ENCODE data around the gene NAPG.

DNA sequence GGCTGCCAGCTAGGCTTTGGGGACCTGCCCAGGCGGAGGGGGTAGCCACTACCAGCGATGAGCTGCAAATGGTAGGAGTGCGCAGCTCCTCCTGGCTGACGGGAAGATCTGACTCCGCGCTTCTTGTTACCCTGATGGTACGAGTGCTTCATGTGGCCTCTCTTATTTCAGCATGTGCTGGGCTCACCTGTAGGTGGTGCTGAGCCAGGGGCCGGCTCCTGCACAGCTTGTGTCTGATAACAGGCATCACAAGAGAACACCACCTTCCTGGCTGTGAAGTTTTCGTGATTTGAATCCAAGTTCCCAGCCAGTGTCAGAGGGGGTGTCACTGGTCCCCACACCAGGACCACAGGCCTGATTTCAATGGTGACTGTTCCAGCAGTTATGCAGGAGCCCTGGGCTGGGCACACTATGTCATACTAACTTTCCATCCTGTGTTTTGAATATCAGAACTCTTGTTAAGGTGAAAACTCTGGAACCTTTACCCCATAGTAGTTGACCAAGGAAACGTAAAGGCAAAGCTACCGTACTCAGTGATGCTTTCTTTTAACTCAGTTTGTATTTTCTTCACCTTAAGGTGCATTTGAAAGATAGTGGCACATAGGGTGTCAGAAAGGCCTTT lies 43.4 kb upstream of the NAPG start:
- TF ChIP-seq, protein P1, sequence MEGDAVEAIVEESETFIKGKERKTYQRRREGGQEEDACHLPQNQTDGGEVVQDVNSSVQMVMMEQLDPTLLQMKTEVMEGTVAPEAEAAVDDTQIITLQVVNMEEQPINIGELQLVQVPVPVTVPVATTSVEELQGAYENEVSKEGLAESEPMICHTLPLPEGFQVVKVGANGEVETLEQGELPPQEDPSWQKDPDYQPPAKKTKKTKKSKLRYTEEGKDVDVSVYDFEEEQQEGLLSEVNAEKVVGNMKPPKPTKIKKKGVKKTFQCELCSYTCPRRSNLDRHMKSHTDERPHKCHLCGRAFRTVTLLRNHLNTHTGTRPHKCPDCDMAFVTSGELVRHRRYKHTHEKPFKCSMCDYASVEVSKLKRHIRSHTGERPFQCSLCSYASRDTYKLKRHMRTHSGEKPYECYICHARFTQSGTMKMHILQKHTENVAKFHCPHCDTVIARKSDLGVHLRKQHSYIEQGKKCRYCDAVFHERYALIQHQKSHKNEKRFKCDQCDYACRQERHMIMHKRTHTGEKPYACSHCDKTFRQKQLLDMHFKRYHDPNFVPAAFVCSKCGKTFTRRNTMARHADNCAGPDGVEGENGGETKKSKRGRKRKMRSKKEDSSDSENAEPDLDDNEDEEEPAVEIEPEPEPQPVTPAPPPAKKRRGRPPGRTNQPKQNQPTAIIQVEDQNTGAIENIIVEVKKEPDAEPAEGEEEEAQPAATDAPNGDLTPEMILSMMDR (IDR thresholded peaks at IDR 0.05; ENCODE audit: extremely low read depth in 1 of 2, insufficient read depth in 1 of 2, low read depth in 1 of 2, low read length in 2 of 2), result no peak
- no peak for TF ChIP-seq EZH2 (IDR thresholded peaks at IDR 0.05; ENCODE audit: borderline replicate concordance, low read depth, low read length, severe bottlenecking)
